T follicular helper cell (primary cell): ENCODE results near the gene UBXN2A.

ENCODE experiments used
- DNase-seq: peaks from one replicate; pipeline ENCODE4 v3.0.0-alpha.2; 2020; ENCODE audit warnings: low read depth
- total RNA-seq, 2 experiments: gene quantifications; one replicate each; lab custom pipeline; 2026; lab: John Stamatoyannopoulos, UW

UBXN2A gene
- 26.0 to 40.7 reads per million in 2 experiments for total RNA-seq

- peak; percentile 64 for DNase-seq
Observed at GRCh38 chr2:23939987-23940717, at the start of gene UBXN2A. UBXN2A (plus strand) TSS chr2:23940463; CDS start chr2:23958315, 17,852 bp downstream.

GRCh38 chr2:23900133-23900532 lies 40.1 kb upstream of the UBXN2A start:
- no peak for DNase-seq

- DNase-seq, result no peak
Observed at GRCh38 chr2:23900541-23901322, 39.5 kb upstream of the UBXN2A start.

GRCh38 chr2:23901966-23902846 lies 38.1 kb upstream of the UBXN2A start:
- DNase-seq, result no peak

- no peak for DNase-seq
Observed at GRCh38 chr2:23903034-23903433, 37.2 kb upstream of the UBXN2A start.

DNA sequence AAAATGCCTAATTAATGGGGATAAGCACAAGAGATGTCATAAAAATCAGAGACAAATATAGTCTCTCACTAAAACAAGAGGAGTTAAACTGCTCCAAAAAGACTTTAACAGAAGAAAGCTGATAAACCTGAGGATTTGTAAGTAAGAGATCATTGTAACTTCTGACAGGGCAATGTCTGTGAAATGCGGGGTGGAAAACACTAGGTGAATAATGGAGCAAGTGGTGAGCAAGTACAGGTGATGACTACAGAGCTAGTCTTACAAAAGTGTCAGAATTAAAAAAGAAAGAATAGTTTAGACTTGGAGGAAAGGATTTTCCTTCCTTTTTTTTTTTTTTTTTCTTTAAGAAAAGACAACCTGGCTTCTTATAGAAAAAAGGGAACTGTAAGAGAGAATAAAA lies 36.0 kb upstream of the UBXN2A start:
- no peak for DNase-seq

- DNase-seq, result no peak
Observed at GRCh38 chr2:23904692-23905091, 35.6 kb upstream of the UBXN2A start.

DNA sequence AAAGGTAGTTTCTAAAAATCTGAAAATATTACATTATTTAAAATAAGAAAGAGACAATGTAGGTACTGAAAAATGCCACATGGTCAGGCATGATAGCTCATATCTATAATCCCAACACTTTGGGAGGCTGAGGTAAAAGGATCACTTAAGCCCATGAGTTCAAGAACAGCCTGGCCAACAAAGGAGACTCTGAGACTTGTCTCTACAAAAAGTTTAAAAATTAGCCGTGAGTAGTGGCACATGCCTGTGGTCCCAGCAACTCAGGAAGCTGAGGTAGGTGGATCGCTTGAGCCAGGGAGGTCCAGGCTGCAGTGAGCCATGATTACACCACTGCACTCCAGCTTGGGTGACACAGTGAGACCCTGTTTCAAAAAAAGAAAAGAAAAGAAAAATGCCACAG lies 35.1 kb upstream of the UBXN2A start:
- no peak for DNase-seq

DNA sequence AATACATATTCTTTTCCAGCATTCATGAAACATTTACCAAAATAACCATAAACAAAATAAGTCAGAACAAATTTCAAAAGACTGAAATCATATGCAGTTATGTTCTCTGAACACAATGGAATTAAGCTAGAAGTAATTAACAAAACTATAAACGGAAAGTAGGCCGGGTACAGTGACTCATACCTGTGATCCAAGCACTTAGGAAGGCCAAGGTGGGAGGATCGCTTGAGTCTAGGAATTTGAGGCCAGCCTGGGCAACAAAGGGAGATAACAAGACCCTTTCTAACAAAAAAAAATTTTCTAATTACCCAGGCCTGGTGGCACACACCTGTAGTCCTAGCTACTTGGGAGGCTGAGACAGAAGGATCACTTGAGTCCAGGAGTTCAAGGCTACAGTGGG lies 28.2 kb upstream of the UBXN2A start:
- DNase-seq, result no peak

- no peak for DNase-seq
Observed at GRCh38 chr2:23915327-23915726, 24.9 kb upstream of the UBXN2A start.

GRCh38 chr2:23916727-23917405 lies 23.4 kb upstream of the UBXN2A start:
- no peak for DNase-seq

DNA sequence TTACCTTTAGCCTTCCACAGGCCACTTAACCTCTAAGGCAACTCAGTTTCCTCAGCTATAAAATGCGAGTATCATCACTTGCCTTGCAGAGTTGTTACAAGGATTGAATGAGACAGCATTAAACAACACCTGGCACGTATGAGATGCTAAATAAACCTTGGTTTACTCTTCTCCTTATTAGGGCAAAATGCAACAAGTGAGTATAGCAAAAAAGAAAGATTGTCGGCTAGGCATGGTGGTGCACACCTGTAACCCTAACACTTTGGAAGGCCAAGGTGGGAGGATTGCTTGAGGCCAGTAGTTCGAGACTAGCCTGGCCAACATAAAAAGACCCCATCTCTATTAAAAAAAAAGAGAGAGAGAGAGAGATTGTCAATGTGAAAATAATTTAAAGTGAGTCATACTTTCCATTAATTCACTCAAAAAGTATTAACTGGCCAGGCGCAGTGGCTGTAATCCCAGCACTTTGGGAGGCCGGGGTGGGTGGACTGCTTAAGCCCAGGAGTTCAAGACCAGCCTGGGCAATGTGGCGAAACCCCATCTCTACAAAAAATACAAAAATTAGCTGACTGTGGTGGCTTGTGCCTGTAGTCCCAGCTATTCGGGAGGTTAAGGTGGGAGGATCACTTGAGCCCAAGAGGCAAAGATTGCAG lies 21.3 kb upstream of the UBXN2A start:
- DNase-seq, result no peak

GRCh38 chr2:23924589-23925359 lies 15.5 kb upstream of the UBXN2A start:
- no peak for DNase-seq

GRCh38 chr2:23925702-23926289 lies 14.5 kb upstream of the UBXN2A start:
- DNase-seq, result peak; percentile 31

DNA sequence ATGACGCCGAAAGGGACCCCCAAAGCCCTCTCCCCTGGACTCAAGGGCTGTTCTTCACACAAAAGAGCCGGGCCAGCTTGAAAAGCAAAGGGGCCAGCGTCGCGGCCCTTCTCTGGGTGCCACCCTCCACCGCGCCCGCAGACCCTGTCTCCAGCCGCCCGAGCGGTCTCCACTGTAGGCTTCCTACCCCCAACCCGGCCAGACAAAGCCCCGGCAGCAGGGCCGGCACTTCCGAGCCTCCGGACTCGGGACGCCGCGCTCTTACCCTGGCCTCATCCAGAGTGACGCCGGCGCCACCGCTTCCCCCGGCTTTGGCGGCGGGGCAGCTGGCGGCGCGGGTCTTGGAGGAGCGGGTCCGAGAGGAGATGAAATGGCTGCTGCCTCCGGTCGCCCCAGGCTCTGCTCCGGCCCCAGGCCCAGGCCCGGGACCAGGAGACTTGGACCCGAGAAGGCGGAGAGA lies 13.9 kb upstream of the UBXN2A start:
- DNase-seq, result peak; percentile 2

DNA sequence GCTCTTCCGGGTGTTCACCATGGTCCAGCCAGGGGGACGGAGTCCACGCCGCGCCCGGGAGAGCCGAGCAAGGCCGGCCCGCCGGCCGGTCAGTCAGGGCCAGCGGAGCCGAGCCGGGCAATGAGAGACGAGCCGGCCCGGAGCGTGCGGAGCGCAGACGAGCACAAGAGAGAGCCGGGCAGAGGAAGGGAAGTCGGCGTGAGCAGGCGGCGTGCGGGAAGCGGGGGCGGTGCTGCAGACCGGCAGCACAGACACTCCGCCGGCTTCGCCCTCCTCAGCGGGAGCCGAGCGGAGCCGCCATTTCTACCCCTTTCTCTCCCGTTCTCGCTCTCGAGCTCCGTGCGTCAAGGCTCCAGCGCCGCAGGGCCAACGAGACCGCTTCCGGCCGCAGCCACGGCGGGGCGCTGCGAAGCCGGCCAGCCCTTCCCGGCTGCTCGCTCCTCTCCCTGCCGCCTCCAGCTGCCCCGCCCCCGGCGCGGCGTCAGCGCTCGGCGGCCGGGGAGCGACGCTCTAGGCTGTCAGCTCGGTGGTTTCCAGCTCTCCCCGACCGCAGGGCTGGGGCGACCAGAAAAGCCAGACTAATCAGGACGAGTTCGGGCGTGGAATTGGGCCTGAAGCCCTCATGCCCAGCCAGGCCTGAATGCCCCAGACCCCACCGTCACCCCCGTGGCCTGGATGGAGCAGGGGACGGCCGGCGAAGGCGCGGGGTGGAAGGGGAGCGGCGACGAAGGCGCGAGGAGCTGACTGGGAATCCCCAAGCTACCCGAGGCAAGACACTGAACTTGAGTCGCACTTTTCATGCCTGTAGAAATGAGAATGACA lies 13.3 kb upstream of the UBXN2A start, which contains the start of gene ATAD2B:
ATAD2B (minus strand) TSS at position 374 of the 822 bp plus-strand sequence; CDS start at position 21, 353 bp downstream.
- peak; percentile 91 for DNase-seq

DNA sequence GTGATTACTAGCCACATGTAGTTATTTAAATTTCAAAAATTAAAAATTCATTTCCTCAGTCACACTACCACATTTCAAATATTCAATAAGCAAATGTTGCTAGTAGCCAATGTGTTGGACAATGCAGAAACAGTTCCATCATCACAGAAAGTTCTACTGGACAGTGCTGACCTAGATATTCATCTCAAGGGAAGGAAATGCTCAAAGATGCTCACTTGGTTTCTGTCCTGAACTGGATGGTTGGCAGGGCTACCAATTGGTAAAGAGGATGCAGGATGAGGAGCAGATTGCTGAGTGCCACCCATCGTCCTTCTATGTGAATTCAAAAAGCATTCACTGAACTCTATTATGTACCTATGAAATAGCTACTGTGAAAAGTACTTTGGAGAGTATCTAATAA lies 6.0 kb upstream of the UBXN2A start:
- DNase-seq, result no peak

DNA sequence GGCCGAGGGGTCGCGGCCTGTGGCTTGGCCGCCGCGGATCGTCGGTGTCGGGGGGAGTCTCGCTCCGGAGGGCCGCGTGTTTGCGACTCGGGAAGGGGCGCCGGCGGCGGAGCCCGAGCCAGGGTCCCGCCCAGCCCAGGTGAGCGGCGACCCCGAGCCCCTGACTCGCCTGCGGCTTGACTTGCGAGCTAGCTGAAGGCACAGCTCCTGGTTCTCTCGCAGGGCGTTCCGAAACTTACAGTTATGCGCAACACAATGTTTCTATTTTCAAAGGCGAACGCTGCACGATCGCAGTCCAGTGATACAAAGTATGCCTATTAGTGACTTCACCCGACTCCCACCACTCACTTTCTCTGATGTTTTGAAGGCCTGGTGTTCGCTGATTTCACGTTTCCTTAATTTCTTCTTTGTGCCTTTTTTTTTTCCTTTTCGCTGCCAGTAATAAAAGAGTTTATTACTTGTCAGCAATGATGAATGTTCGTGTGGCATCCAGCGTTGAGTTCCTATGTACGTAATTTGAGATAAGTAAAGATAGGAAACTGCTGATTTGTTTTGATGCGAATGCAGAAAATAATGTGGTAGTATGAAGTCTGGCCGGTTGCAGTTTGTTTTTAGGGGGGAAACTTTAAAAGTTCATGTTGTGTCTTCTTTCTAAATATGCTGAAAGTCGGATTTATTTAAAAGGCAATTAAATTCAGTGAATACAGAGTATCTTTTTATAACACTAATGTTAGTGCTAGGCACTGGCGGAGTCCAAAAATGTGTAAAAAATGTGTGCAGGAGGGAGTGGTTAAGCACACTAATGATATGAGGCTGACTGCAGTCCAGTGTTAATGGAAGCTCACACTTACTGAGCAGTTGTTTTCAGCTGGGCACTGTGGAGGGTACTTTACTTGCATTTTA lies 706 bp downstream of the UBXN2A start:
- peak; percentile 16 for DNase-seq
